H9 (cell line): ENCODE results near the gene CDH13. TPM values are rescaled to one million over a fixed set of nuclear protein-coding genes. Genes with fewer than 3 reads are reported as not detected.

Experiments used
- DNase-seq: peaks from one replicate; pipeline ENCODE4 v3.0.0-alpha.2; 2017
- H2AFZ ChIP-seq: one replicate; pipeline ENCODE4 v1.6.1; 2013; ENCODE audit warnings: mild to moderate bottlenecking, low read length, control low read depth, moderate library complexity
- H2AK5ac ChIP-seq: 2 replicates; pipeline ENCODE4 v1.6.1; 2013; ENCODE audit warnings: low read length, control low read depth, mixed read lengths; ENCODE audit not compliant: insufficient read length
- H2BK120ac ChIP-seq: one replicate; pipeline ENCODE4 v1.6.1; 2013; ENCODE audit warnings: low read depth, mild to moderate bottlenecking, low read length, control low read depth, inconsistent platforms; ENCODE audit not compliant: poor library complexity, severe bottlenecking
- H2BK12ac ChIP-seq: 2 replicates; pipeline ENCODE4 v1.6.1; 2013; ENCODE audit warnings: low read length, control low read depth, mixed read lengths, low read depth; ENCODE audit not compliant: insufficient read length
- H2BK15ac ChIP-seq: 2 replicates; pipeline ENCODE4 v1.6.1; 2013; ENCODE audit warnings: low read depth, low read length, control low read depth
- H2BK20ac ChIP-seq: one replicate; pipeline ENCODE4 v1.6.1; 2013; ENCODE audit warnings: low read depth, mild to moderate bottlenecking, low read length, control low read depth, inconsistent platforms; ENCODE audit not compliant: poor library complexity, severe bottlenecking
- H2BK5ac ChIP-seq: 2 replicates; pipeline ENCODE4 v1.6.1; 2013; ENCODE audit warnings: low read length, control low read depth, mixed read lengths; ENCODE audit not compliant: insufficient read length
- H3K14ac ChIP-seq: 2 replicates; pipeline ENCODE4 v1.6.1; 2013; ENCODE audit warnings: low read length, control low read depth; ENCODE audit not compliant: insufficient read depth
- H3K18ac ChIP-seq: 2 replicates; pipeline ENCODE4 v1.6.1; 2013; ENCODE audit warnings: low read depth, mild to moderate bottlenecking, mixed read lengths, low read length, control low read depth; ENCODE audit not compliant: insufficient read length
- H3K23ac ChIP-seq: 2 replicates; pipeline ENCODE4 v1.6.1; 2013; ENCODE audit warnings: low read length, control low read depth, mixed read lengths, low read depth; ENCODE audit not compliant: insufficient read length
- H3K23me2 ChIP-seq: 2 replicates; pipeline ENCODE4 v1.6.1; 2013; ENCODE audit warnings: low read depth, mild to moderate bottlenecking, mixed read lengths, low read length, control low read depth; ENCODE audit not compliant: insufficient read length, poor library complexity, severe bottlenecking
- H3K27ac ChIP-seq: 2 replicates; pipeline ENCODE4 v1.5.1; 2013; ENCODE audit warnings: low read length, control low read depth, mixed read lengths, low read depth; ENCODE audit not compliant: insufficient read length
- H3K27me3 ChIP-seq: 2 replicates; pipeline ENCODE4 v1.6.1; 2013; ENCODE audit warnings: low read length, control low read depth, inconsistent platforms; ENCODE audit not compliant: insufficient read depth
- H3K4ac ChIP-seq: 2 replicates; pipeline ENCODE4 v1.6.1; 2013; ENCODE audit warnings: low read depth, mild to moderate bottlenecking, control low read depth, inconsistent platforms, low read length, moderate library complexity
- H3K4me1 ChIP-seq: 2 replicates; pipeline ENCODE4 v1.6.1; 2013; ENCODE audit warnings: low read length, control low read depth, inconsistent platforms; ENCODE audit not compliant: insufficient read depth
- H3K4me2 ChIP-seq: 2 replicates; pipeline ENCODE4 v1.6.1; 2013; ENCODE audit warnings: low read length, control low read depth, mixed read lengths; ENCODE audit not compliant: insufficient read length, insufficient read depth
- H3K56ac ChIP-seq: 2 replicates; pipeline ENCODE4 v1.6.1; 2013; ENCODE audit warnings: low read depth, mild to moderate bottlenecking, mixed read lengths, low read length, control low read depth; ENCODE audit not compliant: insufficient read length
- H3K79me1 ChIP-seq: 2 replicates; pipeline ENCODE4 v1.6.1; 2013; ENCODE audit warnings: low read depth, mild to moderate bottlenecking, moderate library complexity, low read length, control low read depth, inconsistent platforms; ENCODE audit not compliant: insufficient read depth, poor library complexity, severe bottlenecking
- H3K79me2 ChIP-seq: 2 replicates; pipeline ENCODE4 v1.6.1; 2013; ENCODE audit warnings: low read length, control low read depth, inconsistent platforms; ENCODE audit not compliant: insufficient read depth
- H3K9ac ChIP-seq: 2 replicates; pipeline ENCODE4 v1.6.1; 2013; ENCODE audit warnings: low read length, control low read depth, mixed read lengths; ENCODE audit not compliant: insufficient read length; ENCODE audit errors: extremely low read depth
- H3K9me3 ChIP-seq: one replicate; pipeline ENCODE4 v1.6.1; 2013; ENCODE audit warnings: low read depth, low read length, inconsistent platforms; ENCODE audit not compliant: control insufficient read depth
- H3T11ph ChIP-seq: one replicate; pipeline ENCODE4 v1.6.1; 2013; ENCODE audit warnings: mild to moderate bottlenecking, low read length, control low read depth, inconsistent platforms
- H4K20me1 ChIP-seq: one replicate; pipeline ENCODE4 v1.6.1; 2013; ENCODE audit not compliant: control insufficient read depth, insufficient read length, insufficient read depth
- H4K5ac ChIP-seq: 2 replicates; pipeline ENCODE4 v1.6.1; 2013; ENCODE audit warnings: low read depth, mild to moderate bottlenecking, mixed read lengths, low read length, control low read depth; ENCODE audit not compliant: insufficient read length
- H4K8ac ChIP-seq: replicated peaks from 2 replicates; pipeline ENCODE4 v1.6.1; 2013; ENCODE audit warnings: low read length, control low read depth, mixed read lengths, low read depth; ENCODE audit not compliant: insufficient read length
- H4K91ac ChIP-seq: 2 replicates; pipeline ENCODE4 v1.6.1; 2013; ENCODE audit warnings: low read depth, mild to moderate bottlenecking, moderate library complexity, mixed read lengths, low read length, control low read depth; ENCODE audit not compliant: insufficient read length
- H3K27ac Mint-ChIP-seq, 3 experiments: 2 replicates in 2 of 3; 3 replicates in 1 of 3; pipeline ENCODE4 v1.8.0; 2020 to 2021; ENCODE audit warnings: mixed read lengths in 3 of 3, mild to moderate bottlenecking in 1 of 3, moderate library complexity in 1 of 3
- H3K27me3 Mint-ChIP-seq: 2 replicates; pipeline ENCODE4 v1.8.0; 2021; ENCODE audit warnings: low read depth, mild to moderate bottlenecking, moderate library complexity, mixed read lengths
- H3K36me3 Mint-ChIP-seq, 3 experiments: 2 replicates in 2 of 3; 3 replicates in 1 of 3; pipeline ENCODE4 v1.8.0; 2020 to 2021; ENCODE audit warnings: low read depth in 3 of 3, mixed read lengths in 3 of 3; ENCODE audit not compliant: insufficient read depth in 1 of 3
- H3K4me1 Mint-ChIP-seq, 2 experiments: 2 replicates each; pipeline ENCODE4 v1.8.0; 2020; ENCODE audit warnings: mixed read lengths in 2 of 2
- H3K4me3 Mint-ChIP-seq, 2 experiments: 2 replicates in 1 of 2; 3 replicates in 1 of 2; pipeline ENCODE4 v1.8.0; 2020 to 2021; ENCODE audit warnings: mild to moderate bottlenecking in 2 of 2, mixed read lengths in 2 of 2, moderate library complexity in 1 of 2
- H3K9me3 Mint-ChIP-seq, 2 experiments: 2 replicates in 1 of 2; 3 replicates in 1 of 2; pipeline ENCODE4 v1.8.0; 2020; ENCODE audit warnings: mild to moderate bottlenecking in 2 of 2, mixed read lengths in 2 of 2, moderate library complexity in 1 of 2
- WGBS: extraction: QIAGEN DNeasy Blood & Tissue Kit; methylation state at CpG from one replicate; pipeline ENCODE4 v1.1.7; 2013; ENCODE audit warnings: missing lambda C conversion rate, low lambda C conversion rate, mixed read lengths; ENCODE audit not compliant: insufficient read length; ENCODE audit errors: extremely low coverage; 5-methylcytosine and 5-hydroxymethylcytosine counted together
- total RNA-seq: library from RNA; stranded (reverse); gene quantifications from 2 replicates; pipeline ENCODE4 v1.2.1, GENCODE V29; 2021
- TF ChIP-seq, protein P1 (sequence below): fragments of 200-600 bp; sonication (generic); conservative IDR thresholded peaks from 3 replicates; pipeline ENCODE4 v1.8.0; 2021; ENCODE audit warnings: antibody characterized with exemption, mild to moderate bottlenecking

The CDH13 gene
- total RNA-seq, 1 experiment from 2014 or later = 1.5 TPM

GRCh38 chr16:82881516-82881915 lies 254.7 kb downstream of the CDH13 start:
- H3K27me3 ChIP-seq = no peaks in the 10 kb centered on the region
- H3K4me2 ChIP-seq = no peak overlapping the region
- no peak overlapping the region for H3K4ac ChIP-seq
- H3K9me3 ChIP-seq = no peaks in the 10 kb centered on the region
- Mint-ChIP-seq H3K27me3 (no peaks in the 10 kb centered on the region), H3K27ac (no peak overlapping the region), H3K36me3 (no peaks in the 10 kb centered on the region), H3K4me1 (peaks cover 4 to 19% of the 10 kb centered on the region in 2 experiments), H3K9me3 (no peaks in the 10 kb centered on the region), H3K4me3 (no peak overlapping the region)
- no peak overlapping the region for H3K9ac ChIP-seq
- no peak overlapping the region for H3K23ac ChIP-seq
- no peak overlapping the region for H4K91ac ChIP-seq
- H3K23me2 ChIP-seq = no peaks in the 10 kb centered on the region
- no peak overlapping the region for H3T11ph ChIP-seq
- TF ChIP-seq, protein P1, sequence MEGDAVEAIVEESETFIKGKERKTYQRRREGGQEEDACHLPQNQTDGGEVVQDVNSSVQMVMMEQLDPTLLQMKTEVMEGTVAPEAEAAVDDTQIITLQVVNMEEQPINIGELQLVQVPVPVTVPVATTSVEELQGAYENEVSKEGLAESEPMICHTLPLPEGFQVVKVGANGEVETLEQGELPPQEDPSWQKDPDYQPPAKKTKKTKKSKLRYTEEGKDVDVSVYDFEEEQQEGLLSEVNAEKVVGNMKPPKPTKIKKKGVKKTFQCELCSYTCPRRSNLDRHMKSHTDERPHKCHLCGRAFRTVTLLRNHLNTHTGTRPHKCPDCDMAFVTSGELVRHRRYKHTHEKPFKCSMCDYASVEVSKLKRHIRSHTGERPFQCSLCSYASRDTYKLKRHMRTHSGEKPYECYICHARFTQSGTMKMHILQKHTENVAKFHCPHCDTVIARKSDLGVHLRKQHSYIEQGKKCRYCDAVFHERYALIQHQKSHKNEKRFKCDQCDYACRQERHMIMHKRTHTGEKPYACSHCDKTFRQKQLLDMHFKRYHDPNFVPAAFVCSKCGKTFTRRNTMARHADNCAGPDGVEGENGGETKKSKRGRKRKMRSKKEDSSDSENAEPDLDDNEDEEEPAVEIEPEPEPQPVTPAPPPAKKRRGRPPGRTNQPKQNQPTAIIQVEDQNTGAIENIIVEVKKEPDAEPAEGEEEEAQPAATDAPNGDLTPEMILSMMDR = no peak
- no peaks in the 10 kb centered on the region for H4K20me1 ChIP-seq
- H3K18ac ChIP-seq = no peak overlapping the region
- H3K56ac ChIP-seq = no peak overlapping the region
- no peak overlapping the region for H2BK20ac ChIP-seq
- no peak overlapping the region for H4K5ac ChIP-seq
- no peak overlapping the region for H4K8ac ChIP-seq
- no peaks in the 10 kb centered on the region for H3K79me1 ChIP-seq
- no peaks in the 10 kb centered on the region for H3K79me2 ChIP-seq
- no peak overlapping the region for H3K27ac ChIP-seq
- no peak overlapping the region for H2BK5ac ChIP-seq
- peaks cover 6% of the 10 kb centered on the region for H3K4me1 ChIP-seq
- H3K14ac ChIP-seq = no peak overlapping the region
- H2BK15ac ChIP-seq = no peak overlapping the region
- no peak overlapping the region for H2AFZ ChIP-seq
- no peak overlapping the region for H2BK12ac ChIP-seq
- DNase-seq = no peak
- no peak overlapping the region for H2BK120ac ChIP-seq
- H2AK5ac ChIP-seq = no peak overlapping the region
- WGBS = no CpG with 5 or more reads among the region's 3 CpGs
